Measurements from ENCODE around the gene URM1.

Gene URM1

DNA sequence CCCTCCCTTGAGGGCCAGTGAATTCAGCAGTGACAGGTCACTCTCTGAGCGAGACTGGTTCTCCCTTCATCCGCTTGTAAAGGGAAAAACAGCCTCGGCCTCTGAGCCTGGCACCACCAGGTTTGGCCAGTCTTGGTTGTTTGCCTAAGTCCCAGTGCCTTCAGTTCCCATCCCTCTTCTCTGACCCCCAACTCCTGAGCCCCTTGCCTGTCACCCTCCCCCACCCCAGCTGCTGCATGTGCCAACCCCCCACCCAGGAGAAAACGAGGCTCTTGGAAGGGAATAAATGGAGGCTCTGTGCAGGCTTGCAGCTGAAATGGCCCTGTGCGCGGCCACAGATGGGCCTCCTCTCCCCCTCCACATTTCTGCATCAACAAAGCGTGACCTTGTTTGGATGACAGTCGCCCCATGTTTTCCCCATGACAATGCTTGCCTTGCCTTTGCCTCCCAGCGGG is 3.1 kb downstream of the URM1 start:
- Mint-ChIP-seq H3K36me3 (ENCODE audit: low read depth) (peaks cover 18% of the 10 kb centered on the region), H3K27me3 (ENCODE audit: low read depth) (no peaks in the 10 kb centered on the region), H3K4me1 (peaks cover 26% of the 10 kb centered on the region), H3K9me3 (no peaks in the 10 kb centered on the region), H3K4me3 (peak overlapping the region in 2 of 3 experiments; percentile 13 to 42), H3K27ac (no peak overlapping the region)
- TF ChIP-seq, protein P1, sequence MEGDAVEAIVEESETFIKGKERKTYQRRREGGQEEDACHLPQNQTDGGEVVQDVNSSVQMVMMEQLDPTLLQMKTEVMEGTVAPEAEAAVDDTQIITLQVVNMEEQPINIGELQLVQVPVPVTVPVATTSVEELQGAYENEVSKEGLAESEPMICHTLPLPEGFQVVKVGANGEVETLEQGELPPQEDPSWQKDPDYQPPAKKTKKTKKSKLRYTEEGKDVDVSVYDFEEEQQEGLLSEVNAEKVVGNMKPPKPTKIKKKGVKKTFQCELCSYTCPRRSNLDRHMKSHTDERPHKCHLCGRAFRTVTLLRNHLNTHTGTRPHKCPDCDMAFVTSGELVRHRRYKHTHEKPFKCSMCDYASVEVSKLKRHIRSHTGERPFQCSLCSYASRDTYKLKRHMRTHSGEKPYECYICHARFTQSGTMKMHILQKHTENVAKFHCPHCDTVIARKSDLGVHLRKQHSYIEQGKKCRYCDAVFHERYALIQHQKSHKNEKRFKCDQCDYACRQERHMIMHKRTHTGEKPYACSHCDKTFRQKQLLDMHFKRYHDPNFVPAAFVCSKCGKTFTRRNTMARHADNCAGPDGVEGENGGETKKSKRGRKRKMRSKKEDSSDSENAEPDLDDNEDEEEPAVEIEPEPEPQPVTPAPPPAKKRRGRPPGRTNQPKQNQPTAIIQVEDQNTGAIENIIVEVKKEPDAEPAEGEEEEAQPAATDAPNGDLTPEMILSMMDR (IDR thresholded peaks at IDR 0.05; ENCODE audit: unreplicated experiment in 3 of 3): no peak

DNA sequence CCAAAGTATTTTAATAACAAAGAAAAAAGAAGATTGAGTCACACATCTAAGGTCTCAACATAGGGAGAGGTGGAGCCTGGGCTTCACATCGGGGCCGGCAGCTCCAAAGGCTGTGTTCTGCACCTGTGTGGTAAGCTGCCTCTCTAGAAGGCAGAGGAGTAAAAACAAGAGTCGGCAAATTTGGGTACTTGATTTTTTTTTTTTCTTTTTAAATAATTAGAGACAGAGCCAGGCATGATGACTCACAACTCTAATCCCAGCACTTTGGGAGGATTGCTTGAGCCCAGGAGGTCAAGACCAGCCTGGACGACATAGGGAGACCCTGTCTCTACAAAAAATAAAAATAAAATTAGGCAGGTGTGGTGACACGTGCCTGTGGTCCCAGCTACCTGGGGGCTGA is 4.7 kb downstream of the URM1 start:
- no peaks in the 10 kb centered on the region for H3K27me3 Mint-ChIP-seq (ENCODE audit: low read depth)
- TF ChIP-seq, protein P1 (IDR thresholded peaks at IDR 0.05; ENCODE audit: unreplicated experiment in 3 of 3): no peak
- peaks cover 18% of the 10 kb centered on the region for H3K36me3 Mint-ChIP-seq (ENCODE audit: low read depth)
- H3K4me3 Mint-ChIP-seq: no peak overlapping the region
- H3K27ac Mint-ChIP-seq: no peak overlapping the region
- peaks cover 17% of the 10 kb centered on the region for H3K4me1 Mint-ChIP-seq
- no peaks in the 10 kb centered on the region for H3K9me3 Mint-ChIP-seq

DNA sequence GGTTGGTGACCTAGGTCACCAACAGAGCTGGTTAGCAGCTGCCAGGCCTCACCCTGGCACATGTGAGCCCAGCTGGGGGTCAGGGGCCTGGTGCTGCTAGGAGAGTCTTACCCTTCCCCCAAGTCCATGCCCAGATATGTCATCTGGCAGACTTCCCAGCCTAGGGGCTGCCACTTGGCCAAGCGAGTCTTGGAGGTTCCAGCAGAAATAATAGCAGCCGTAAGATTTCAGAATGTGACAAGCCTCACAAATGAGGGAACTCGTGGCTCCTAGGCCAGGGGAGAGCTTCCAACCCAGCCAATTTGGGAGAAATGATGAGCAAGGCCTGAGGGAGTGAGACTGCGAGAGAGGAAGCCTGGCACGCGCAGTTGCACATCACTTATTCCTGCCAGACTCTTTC is 11.1 kb downstream of the URM1 start:
- peaks cover 5% of the 10 kb centered on the region for H3K27me3 Mint-ChIP-seq (ENCODE audit: low read depth)
- TF ChIP-seq, protein P1 (IDR thresholded peaks at IDR 0.05; ENCODE audit: unreplicated experiment in 3 of 3): no peak
- no peaks in the 10 kb centered on the region for H3K9me3 Mint-ChIP-seq
- no peak overlapping the region for H3K4me3 Mint-ChIP-seq
- peaks cover 21% of the 10 kb centered on the region for H3K4me1 Mint-ChIP-seq
- H3K27ac Mint-ChIP-seq: peak overlapping the region in 2 of 3 experiments; percentile 54 to 66
- H3K36me3 Mint-ChIP-seq (ENCODE audit: low read depth): peaks cover 20% of the 10 kb centered on the region

DNA sequence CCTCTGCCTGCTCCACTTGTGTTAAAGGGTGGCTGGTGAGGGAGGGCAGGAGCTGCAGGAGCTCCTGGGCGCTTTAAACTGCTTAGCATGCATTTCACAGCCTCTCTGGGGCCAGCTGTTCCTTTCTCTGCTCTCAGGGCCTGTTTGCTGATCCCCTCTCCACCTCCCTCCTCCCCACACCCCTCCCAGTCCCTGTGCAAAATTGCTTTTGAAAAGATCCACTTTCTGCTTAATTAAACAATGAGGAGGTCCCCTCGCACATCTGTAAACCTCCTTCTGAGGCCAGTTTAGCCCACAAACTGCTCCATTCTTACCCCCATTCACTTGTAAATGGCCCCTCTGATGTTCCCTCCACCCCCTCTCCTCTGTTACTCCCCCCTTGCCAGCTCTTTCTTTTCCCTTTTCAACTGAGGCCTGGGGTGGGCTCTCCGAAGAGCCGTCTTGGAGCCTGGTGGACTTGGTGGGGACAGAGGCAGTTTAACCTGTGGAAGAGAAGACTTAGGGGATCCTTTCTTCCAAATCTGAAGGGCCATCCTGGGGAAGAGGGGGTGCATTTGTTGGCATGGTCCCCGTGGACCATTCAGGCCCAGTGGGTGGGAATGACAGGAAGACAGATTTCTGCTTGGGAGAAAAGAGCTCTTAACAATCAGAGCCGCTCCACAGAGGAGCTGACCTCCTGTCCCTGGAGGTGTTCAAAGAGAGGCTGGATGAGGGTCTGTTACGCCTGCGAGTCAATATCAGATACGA is 12.0 kb downstream of the URM1 start:
- peaks cover 19% of the 10 kb centered on the region for H3K36me3 Mint-ChIP-seq (ENCODE audit: low read depth)
- no peak overlapping the region for H3K4me3 Mint-ChIP-seq
- peak overlapping the region; percentile 54 to 66 (median 65) for H3K27ac Mint-ChIP-seq
- H3K9me3 Mint-ChIP-seq: no peaks in the 10 kb centered on the region
- H3K27me3 Mint-ChIP-seq (ENCODE audit: low read depth): peaks cover 5% of the 10 kb centered on the region
- H3K4me1 Mint-ChIP-seq: peaks cover 21% of the 10 kb centered on the region
- TF ChIP-seq, protein P1 (IDR thresholded peaks at IDR 0.05; ENCODE audit: unreplicated experiment in 3 of 3): no peak

DNA sequence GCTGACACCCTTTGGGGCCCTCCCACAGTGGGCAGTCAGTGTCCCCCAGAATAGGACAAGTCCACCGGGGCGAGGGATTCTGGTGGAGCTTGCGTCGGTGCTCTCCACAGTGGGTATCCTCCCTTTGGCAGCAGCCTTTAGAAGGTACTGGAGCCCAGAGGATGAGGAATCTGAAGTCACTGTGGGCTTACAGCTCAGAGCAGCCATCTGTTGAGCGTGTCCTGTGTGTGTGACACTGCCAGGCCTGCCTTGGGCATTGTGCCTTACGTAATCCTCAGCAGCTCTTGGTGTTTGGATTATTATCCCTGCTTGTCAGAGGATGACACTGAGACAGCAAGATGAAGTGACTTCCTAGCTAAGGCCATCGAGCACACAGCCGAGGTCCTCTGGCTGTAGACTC is 12.6 kb downstream of the URM1 start:
- Mint-ChIP-seq H3K27me3 (ENCODE audit: low read depth) (peaks cover 5% of the 10 kb centered on the region), H3K9me3 (no peaks in the 10 kb centered on the region), H3K4me1 (peaks cover 21% of the 10 kb centered on the region), H3K36me3 (ENCODE audit: low read depth) (peaks cover 14% of the 10 kb centered on the region), H3K27ac (no peak overlapping the region), H3K4me3 (no peak overlapping the region)
- TF ChIP-seq, protein P1 (IDR thresholded peaks at IDR 0.05; ENCODE audit: unreplicated experiment in 3 of 3): no peak

Measured in nephron (organoid).